SH-SY5Y (cell line): Measurements from ENCODE around the gene ATP5ME.

Experiments
- GATA2 ChIP-seq: IDR thresholded peaks from 2 replicates; pipeline ENCODE4 v1.6.1; 2011; ENCODE audit warnings: mild to moderate bottlenecking, low read depth, low read length
- GATA3 ChIP-seq: IDR thresholded peaks from 2 replicates; pipeline ENCODE4 v1.6.1; 2011; ENCODE audit warnings: low read depth, mild to moderate bottlenecking, low read length, moderate library complexity

Gene ATP5ME

GRCh38 chr4:709348-709747, 35.3 kb upstream of the ATP5ME start:
- no peak for TF ChIP-seq GATA3
- no peak for TF ChIP-seq GATA2

- no peak for TF ChIP-seq GATA3
- TF ChIP-seq GATA2 = no peak
These were observed 34.5 kb upstream of the ATP5ME start for GRCh38 chr4:708631-708933.

DNA sequence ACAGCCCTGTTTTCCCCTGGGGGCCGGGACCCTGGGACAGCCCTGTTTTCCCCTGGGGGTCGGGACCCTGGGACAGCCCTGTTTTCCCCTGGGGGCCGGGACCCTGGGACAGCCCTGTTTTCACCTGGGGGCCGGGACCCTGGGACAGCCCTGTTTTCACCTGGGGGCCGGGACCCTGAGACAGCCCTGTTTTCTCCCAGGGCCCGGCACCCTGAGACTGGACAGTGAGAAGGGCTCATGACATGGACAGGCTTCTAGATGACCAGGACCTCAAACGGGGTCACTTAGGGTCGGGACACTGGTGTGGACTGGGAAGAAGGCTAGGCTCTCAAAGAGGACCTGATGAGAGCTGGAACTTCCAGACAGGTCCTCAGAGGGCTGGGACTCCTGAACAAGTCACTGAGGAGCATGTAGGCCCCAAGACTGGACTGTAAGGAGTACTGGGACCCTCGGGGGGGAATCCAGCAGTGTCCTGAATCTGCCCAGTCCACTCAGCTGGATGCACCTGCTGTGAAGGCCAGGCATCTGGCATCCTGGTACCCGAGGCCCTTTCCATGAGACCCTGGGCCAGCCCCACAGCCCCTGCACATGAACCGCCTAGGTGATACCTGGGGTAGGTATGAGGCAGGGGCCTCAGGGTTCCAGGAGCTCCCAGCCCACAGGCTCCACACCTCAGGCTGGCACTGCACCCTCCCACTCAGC, 34.0 kb upstream of the ATP5ME start:
- TF ChIP-seq GATA2 (no peak), GATA3 (no peak)

GRCh38 chr4:706834-707598, 32.9 kb upstream of the ATP5ME start:
- TF ChIP-seq GATA2 = no peak
- TF ChIP-seq GATA3 = no peak

DNA sequence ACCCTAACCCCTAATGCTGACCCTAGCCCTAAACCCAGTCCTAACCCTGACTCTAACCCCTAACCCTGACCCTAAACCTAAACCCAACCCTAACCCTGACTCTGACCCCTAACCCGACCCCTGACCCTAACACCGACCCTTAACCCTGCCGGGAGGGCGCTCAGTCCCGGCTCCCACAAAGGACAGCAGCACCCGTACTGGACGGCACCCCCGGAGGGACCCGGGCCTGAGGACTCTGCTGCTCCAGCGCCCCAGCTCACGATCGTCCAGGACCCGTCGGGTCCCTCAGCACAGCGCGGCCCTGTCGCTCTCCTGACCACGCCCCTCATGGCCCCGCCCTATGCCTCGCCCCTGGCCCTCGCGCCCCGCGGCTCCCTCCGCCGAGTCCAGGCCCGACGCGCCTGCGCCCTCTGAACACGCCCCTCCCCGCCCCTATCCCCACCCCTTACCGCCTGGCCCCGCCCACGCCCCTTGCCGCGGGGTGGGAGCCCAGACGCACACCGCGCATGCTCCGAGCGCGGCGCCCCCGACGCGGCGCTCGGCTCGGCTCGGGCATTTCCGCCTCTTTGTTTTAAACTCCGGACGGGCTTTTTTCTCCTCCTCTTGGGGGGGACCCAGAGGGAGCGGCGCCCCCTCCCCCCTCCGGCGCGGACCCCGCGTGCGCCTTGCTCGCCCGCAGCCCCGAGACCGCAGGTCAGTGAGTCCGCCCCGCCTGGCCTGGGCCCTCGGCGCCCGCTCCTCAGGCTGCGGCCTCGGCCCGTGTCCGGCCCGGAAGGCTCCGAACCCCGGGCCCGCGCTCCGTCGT, 31.4 kb upstream of the ATP5ME start, which contains the start of gene PCGF3:
Gene PCGF3 (plus strand): TSS at position 555 of the 805 bp plus-strand sequence. CDS start 27,849 bp downstream, outside the sequence.
- no peak for TF ChIP-seq GATA3
- TF ChIP-seq GATA2 = no peak

GRCh38 chr4:704971-705277, 30.8 kb upstream of the ATP5ME start:
- TF ChIP-seq GATA2 (no peak), GATA3 (no peak)

DNA sequence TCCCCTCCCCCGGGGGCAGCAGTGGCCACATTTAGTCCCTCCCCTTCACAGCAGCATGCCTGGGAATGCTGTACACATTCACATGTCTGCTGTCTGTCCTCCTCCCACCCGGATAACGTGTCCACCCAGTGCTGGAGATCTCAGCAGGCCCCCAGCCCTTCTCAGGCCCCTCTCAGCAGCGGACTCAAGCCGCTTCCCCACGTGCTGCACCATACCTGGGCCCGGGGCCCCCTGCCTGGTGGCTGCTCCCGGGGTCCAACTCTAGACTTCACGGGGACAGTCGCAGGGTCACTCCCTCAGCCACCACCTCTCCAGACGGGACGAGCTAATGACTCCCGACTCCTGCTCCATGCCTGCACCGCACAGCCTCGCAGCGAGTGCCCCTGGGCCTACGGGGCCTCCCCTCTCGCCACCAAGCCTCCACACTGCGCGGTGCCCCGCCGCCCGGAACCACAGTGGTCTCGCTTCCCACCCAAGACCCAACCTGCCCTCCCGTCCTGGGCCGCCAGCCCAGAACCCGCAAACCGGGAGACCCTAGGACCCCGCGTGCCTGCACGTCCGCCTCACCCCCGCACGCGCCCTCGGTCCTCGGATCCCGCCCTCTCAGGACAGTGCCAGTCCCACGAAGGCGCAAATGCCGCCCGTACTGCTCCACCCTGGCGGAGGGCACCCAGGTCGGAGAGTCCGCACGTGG, 30.3 kb upstream of the ATP5ME start:
- TF ChIP-seq GATA2 (no peak), GATA3 (no peak)

DNA sequence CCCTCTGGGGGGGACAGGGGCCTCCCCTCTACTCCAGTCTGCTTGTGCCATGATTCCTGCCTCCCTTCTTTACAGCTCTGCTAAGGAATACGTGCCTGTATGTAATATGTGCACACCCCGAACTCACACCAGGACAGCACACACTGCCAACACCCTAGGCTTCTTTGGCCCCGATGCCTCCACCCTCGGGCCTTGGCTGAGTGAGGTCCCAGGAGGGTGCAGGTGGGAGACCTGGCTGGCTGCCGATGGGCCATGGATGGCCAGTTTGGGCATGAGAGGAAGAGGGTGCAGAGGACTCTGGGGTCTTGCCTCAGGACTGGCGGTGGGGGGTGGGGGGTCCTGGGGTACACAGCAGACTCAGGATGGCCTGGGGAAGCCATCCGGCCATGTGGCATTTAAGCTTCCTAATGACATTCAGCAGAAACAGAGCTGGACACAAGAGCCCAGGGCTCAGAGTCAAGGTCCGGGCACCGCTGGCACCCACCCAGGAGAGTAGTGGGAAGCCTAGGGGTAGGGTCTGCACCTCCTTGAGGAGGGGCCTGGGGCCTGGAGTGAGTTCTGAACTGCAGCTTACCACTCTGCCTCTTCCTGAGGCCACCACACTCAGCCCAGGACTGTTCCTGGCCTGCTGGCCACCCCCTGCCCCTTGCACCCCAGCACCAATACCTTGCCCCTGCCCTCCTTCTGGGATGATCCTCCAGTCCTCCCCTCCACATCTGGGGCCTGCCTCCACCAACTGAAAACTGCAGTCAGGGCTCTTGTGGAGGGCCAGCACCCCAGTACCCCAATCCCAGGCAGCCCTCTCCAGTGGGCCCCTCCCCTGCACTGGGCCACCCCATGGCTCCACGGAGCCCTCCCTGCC, 29.5 kb upstream of the ATP5ME start:
- no peak for TF ChIP-seq GATA2
- no peak for TF ChIP-seq GATA3

- TF ChIP-seq GATA2 = no peak
These were observed 28.6 kb upstream of the ATP5ME start for GRCh38 chr4:702618-703048.

DNA sequence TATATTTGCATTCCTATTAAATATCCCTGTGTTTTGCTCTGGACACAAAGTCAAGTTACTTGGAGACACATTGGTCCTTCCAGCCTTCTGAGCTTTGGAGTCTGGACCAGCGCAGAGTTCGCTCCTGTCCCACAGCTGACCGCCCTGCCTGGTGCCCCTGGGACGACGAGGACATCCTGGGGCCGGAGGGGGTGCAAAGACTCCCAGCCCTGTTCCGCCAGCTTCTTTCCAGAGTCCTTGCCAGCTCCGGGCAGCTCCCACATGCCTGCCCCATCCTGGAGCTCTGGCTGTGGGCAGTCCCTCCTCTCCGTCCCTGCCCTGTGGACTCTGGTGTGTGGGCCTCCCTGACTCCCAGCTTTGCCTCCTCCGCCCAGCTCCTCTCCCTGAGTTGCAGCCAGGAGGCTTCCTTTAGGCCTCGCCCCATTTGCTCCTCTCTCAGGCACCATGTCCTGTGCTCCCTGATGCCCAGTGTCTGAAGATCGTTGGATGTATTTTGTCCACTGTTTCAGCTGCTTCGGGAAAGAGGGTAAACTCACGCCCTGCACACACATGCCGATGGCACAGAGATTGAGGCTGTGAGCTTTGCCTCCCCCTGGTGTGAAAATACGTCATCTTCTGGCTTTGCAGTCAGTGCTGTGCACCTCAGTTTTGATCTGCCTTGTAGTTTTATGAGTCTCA, 26.6 kb upstream of the ATP5ME start:
- TF ChIP-seq GATA3 = no peak
- TF ChIP-seq GATA2 = no peak

- TF ChIP-seq GATA3 (no peak), GATA2 (no peak)
These were observed 25.9 kb upstream of the ATP5ME start for GRCh38 chr4:699816-700580.

DNA sequence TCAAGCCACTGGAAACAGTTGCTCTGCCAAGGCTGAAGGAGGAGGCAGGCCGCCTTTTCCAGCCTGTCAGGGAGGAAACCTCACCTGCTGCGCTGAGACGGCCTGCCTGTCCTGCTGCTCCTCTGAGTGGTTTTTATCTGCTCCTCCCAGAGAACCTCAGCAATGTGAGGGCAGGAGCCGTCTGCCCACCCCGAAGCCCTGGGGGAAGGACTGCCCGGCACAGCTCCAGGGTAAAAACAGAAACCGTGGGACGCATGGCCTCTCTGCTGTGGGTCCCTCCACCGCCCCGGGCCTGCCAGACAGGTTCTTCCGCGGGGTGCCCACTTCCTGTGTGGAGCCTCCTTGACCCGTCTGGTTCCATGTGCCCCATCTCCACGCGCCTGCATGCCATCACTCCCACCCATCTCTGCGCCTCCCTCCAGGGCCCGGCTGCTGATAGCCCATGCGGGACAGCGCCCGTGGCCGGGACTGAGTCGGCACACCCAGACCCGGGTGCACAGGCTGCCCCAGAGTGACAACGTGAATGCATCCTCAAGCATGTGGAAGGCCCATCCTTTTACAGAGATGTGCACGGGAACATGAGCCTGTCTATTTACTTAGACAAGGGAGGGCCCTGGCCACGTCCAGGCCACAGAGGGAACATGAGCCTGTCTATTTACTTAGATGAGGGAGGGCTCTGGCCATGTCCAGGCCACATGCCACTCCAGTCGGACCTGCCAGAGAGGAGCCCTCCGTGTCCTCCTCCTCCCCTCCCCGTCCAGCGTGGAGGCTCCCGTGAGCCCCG, 18.9 kb upstream of the ATP5ME start:
- TF ChIP-seq GATA3 (no peak), GATA2 (no peak)

DNA sequence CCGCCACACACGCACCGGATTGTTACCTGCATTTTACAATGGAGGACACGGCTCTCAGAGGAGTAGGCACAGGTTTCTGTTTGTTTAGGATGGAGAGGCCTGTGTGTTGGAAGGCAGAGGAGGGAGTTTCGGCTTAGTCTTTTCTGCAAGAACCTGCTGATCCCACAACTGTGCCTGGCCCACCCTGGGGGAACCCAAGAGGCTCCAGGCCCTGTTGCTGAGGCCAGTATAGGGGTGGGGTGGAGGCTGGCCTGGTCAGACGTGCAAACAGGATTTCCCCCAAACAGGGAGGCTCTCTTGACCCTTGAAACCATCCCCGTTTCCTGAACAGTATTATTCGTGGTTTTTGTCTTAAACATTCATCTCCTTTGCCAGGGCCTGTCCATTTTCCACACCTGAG, 15.6 kb upstream of the ATP5ME start:
- TF ChIP-seq GATA3 (no peak), GATA2 (no peak)
